AG08395 (cell line): ENCODE data around the gene MYO16.
A peak's percentile ranks its signal among the peaks of the same experiment; 100 is the strongest.

Source experiments
- DNase-seq: peaks from one replicate; pipeline ENCODE4 v3.0.0; 2012; ENCODE audit warnings: mixed read lengths, low spot score

The MYO16 gene

GRCh38 chr13:109126891-109127641 lies 497.7 kb downstream of the MYO16 start:
- no peak for DNase-seq

GRCh38 chr13:109128121-109128520 lies 498.7 kb downstream of the MYO16 start:
- DNase-seq = no peak

GRCh38 chr13:109130093-109130835 lies 500.9 kb downstream of the MYO16 start:
- DNase-seq = no peak

GRCh38 chr13:109131698-109132257 lies 502.4 kb downstream of the MYO16 start:
- DNase-seq = peak; percentile 35

GRCh38 chr13:109135018-109135417 lies 505.6 kb downstream of the MYO16 start:
- DNase-seq = no peak

GRCh38 chr13:109136873-109137272 lies 507.5 kb downstream of the MYO16 start:
- no peak for DNase-seq

- DNase-seq = no peak
Observed at GRCh38 chr13:109139346-109139745, 509.9 kb downstream of the MYO16 start.

- no peak for DNase-seq
Observed at GRCh38 chr13:109140054-109140453, 510.6 kb downstream of the MYO16 start.

- no peak for DNase-seq
Observed at GRCh38 chr13:109140479-109141349, 511.3 kb downstream of the MYO16 start.

- DNase-seq = no peak
Observed at GRCh38 chr13:109141706-109142105, 512.3 kb downstream of the MYO16 start.

- DNase-seq = no peak
Observed at GRCh38 chr13:109144693-109145437, 515.5 kb downstream of the MYO16 start.

GRCh38 chr13:109145631-109146030 lies 516.2 kb downstream of the MYO16 start:
- peak; percentile 74 for DNase-seq

- no peak for DNase-seq
Observed at GRCh38 chr13:109146393-109146792, 517.0 kb downstream of the MYO16 start.

- DNase-seq = peak; percentile 83
Observed at GRCh38 chr13:109146912-109147647, 517.7 kb downstream of the MYO16 start.

GRCh38 chr13:109148243-109148642 lies 518.8 kb downstream of the MYO16 start:
- DNase-seq = no peak

GRCh38 chr13:109150696-109151095 lies 521.3 kb downstream of the MYO16 start:
- DNase-seq = no peak

- DNase-seq = no peak
Observed at GRCh38 chr13:109151255-109151654, 521.8 kb downstream of the MYO16 start.

GRCh38 chr13:109151696-109152095 lies 522.3 kb downstream of the MYO16 start:
- DNase-seq = no peak

GRCh38 chr13:109152311-109152820 lies 523.0 kb downstream of the MYO16 start:
- no peak for DNase-seq

- DNase-seq = no peak
Observed at GRCh38 chr13:109152941-109153340, 523.5 kb downstream of the MYO16 start.
